Ureter (tissue), 1 donor: ENCODE data around the gene SLC25A11. TPM values are rescaled to one million over a fixed set of nuclear protein-coding genes. Genes with fewer than 3 reads are reported as not detected.
A peak's percentile ranks its signal among the peaks of the same experiment; 100 is the strongest.

Experiments
- DNase-seq: peaks from one replicate; pipeline ENCODE4 v3.0.0-alpha.2; 2020; ENCODE audit warnings: low spot score
- total RNA-seq: library from RNA; stranded (reverse); gene quantifications from one replicate; pipeline ENCODE4 v1.2.4, GENCODE V29; 2023
- donor health status: DM: yes; HTN: yes; CAD: no.

Gene SLC25A11
- total RNA-seq, 1 donor from 2014 or later: 62.0 TPM

GRCh38 chr17:4966844-4967538, 27.1 kb upstream of the SLC25A11 start:
- peak; percentile 99 for DNase-seq

GRCh38 chr17:4965311-4965986, 25.6 kb upstream of the SLC25A11 start:
- DNase-seq: no peak

GRCh38 chr17:4960279-4960922, 20.6 kb upstream of the SLC25A11 start:
- DNase-seq: no peak

- DNase-seq: no peak
These were observed 19.6 kb upstream of the SLC25A11 start for GRCh38 chr17:4959261-4959965.

GRCh38 chr17:4958102-4958501, 18.3 kb upstream of the SLC25A11 start:
- DNase-seq: no peak

GRCh38 chr17:4956493-4957061, 16.7 kb upstream of the SLC25A11 start:
- no peak for DNase-seq

GRCh38 chr17:4955091-4955490, 15.2 kb upstream of the SLC25A11 start:
- no peak for DNase-seq

GRCh38 chr17:4953451-4953961, 13.7 kb upstream of the SLC25A11 start:
- DNase-seq: no peak

- no peak for DNase-seq
These were observed 11.6 kb upstream of the SLC25A11 start for GRCh38 chr17:4951486-4951885.

GRCh38 chr17:4950746-4951204, 10.9 kb upstream of the SLC25A11 start, which contains the start of gene ENO3:
Gene ENO3, plus strand, starts transcription at chr17:4951119. Its CDS starts 711 bp downstream, at chr17:4951830.
- DNase-seq: no peak

GRCh38 chr17:4950075-4950745, 10.4 kb upstream of the SLC25A11 start:
- DNase-seq: peak; percentile 74

- peak; percentile 80 for DNase-seq
These were observed 9.7 kb upstream of the SLC25A11 start for GRCh38 chr17:4949321-4950074.

GRCh38 chr17:4948931-4949320, 9.1 kb upstream of the SLC25A11 start:
- DNase-seq: peak; percentile 86

- peak; percentile 93 for DNase-seq
These were observed 8.5 kb upstream of the SLC25A11 start, which contains the start of gene PFN1 for GRCh38 chr17:4948166-4948930. Gene PFN1, minus strand, starts transcription at chr17:4948530. Its CDS starts 136 bp downstream, at chr17:4948394.

- peak; percentile 79 for DNase-seq
These were observed 7.7 kb upstream of the SLC25A11 start for GRCh38 chr17:4947411-4948165.

- no peak for DNase-seq
These were observed 7.2 kb upstream of the SLC25A11 start for GRCh38 chr17:4947010-4947410.

GRCh38 chr17:4946312-4946976, 6.6 kb upstream of the SLC25A11 start:
- no peak for DNase-seq

GRCh38 chr17:4945944-4946280, 6.1 kb upstream of the SLC25A11 start:
- no peak for DNase-seq
